Central memory CD4-positive, alpha-beta T cell (primary cell): ENCODE measurements around the gene TMEM190.

Experiments
- DNase-seq: peaks from one replicate; pipeline ENCODE4 v3.0.0; 2022

The TMEM190 gene

DNA sequence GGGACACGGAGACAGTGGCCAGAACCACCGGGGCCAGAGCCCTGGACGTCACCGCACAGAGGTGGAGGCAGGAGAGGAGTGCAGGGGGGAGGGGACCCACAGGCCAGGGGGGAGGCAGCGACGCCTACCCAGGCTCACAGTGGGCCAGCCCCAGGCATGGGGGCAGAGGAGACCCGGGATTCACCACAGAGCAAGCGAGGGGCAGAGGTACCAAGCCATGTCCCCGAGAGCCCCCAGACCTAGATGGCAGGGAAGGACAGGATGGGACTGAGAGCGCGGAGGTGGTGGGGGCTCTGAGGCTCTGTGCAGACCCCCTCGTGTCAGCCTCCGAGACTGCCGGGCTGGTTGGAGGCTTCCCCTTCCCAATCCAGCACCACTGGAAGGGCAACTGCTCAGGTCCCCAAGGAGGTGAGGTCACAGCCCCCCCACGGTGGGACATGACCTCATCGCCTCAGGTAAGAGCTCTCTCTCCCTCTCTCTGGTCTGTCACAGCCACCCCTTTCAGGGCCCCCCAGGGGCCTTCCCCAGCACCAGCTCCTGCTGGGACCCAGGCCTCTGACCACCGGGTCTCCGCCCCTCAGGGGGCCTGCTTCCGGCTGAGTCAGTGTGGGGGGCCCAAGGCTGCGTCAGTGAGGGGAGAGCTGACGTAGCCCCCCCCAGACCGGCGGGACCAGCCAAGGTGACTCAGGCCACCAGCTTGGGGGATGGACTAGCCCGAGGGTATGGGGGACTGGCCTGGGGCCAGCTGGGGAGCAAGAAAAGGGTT, 4.1 kb upstream of the TMEM190 start:
- DNase-seq, result no peak

DNA sequence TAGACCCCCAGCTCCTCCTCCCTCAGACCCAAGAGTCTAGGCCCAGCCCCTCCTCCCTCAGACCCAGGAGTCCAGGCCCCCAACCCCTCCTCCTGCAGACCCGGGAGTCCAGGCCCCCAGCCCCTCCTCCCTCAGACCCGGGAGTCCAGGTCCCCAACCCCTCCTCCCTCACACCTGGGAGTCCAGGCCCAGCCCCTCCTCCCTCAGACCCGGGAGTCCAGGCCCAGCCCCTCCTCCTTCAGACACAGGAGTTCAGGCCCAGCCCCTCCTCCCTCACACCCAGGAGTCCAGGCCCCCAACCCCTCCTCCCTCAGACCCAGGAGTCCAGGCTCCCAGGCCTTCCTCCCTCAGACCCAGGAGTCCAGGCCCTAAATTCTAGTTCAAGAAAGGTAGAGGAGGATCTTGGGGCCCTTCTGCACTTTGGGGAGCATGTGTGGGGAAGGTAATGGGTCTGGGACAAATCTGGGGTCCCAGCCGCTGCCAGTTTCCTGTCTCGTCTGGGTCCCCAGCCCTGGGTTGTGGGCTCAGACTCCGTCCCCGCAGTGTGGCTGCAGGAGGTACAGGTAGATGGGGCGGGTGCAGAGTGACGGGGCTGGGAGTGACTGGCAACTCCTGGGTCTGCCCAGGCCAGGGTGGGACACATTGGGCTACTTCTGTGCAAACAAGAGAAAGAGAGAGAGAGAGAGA, 3.2 kb upstream of the TMEM190 start:
- no peak for DNase-seq

- DNase-seq, result no peak
These were observed 2.5 kb upstream of the TMEM190 start for GRCh38 chr19:55373993-55374757.

DNA sequence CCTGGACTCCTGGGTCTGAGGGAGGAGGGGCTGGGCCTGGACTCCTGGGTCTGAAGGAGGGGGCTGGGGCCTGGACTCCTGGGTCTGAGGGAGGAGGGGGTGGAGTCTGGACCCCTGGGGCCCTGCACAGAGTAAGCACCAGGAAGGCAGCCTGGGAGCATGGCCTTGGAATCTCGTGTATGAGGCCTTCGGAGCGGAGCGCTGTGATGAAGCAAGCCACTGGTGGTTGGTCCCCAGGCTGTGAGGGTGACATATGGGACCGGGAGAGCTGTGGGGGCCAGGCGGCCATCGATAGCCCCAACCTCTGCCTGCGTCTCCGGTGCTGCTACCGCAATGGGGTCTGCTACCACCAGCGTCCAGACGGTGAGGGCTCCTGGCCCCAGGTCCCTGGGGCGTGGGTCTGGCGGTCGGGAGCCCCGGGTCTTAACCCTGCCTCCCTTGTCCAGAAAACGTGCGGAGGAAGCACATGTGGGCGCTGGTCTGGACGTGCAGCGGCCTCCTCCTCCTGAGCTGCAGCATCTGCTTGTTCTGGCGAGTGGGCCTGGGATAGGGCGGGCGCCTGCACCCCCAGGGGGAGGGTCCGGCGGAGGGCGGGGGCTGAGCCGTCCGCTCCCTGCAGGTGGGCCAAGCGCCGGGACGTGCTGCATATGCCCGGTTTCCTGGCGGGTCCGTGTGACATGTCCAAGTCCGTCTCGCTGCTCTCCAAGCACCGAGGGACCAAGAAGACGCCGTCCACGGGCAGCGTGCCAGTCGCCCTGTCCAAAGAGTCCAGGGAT, 918 bp downstream of the TMEM190 start:
- no peak for DNase-seq

- no peak for DNase-seq
These were observed 2.5 kb downstream of the TMEM190 start for GRCh38 chr19:55379174-55379573.

- no peak for DNase-seq
These were observed 5.4 kb downstream of the TMEM190 start for GRCh38 chr19:55382013-55382412.

- no peak for DNase-seq
These were observed 6.0 kb downstream of the TMEM190 start for GRCh38 chr19:55382522-55383054.

- peak; percentile 34 for DNase-seq
These were observed 6.9 kb downstream of the TMEM190 start for GRCh38 chr19:55383279-55384130.

- peak; percentile 33 for DNase-seq
These were observed 7.7 kb downstream of the TMEM190 start, which contains the start of gene TMEM238 for GRCh38 chr19:55384131-55384919. TSS of gene TMEM238 (minus strand) at chr19:55384292. CDS start at chr19:55384259, 33 bp downstream.

- peak; percentile 96 for DNase-seq
These were observed 8.5 kb downstream of the TMEM190 start for GRCh38 chr19:55384920-55385723.

- peak; percentile 99 for DNase-seq
These were observed 9.3 kb downstream of the TMEM190 start, which contains the start of gene RPL28 for GRCh38 chr19:55385724-55386492. TSS of gene RPL28 (plus strand) at chr19:55385932. CDS start at chr19:55386358, 426 bp downstream.

DNA sequence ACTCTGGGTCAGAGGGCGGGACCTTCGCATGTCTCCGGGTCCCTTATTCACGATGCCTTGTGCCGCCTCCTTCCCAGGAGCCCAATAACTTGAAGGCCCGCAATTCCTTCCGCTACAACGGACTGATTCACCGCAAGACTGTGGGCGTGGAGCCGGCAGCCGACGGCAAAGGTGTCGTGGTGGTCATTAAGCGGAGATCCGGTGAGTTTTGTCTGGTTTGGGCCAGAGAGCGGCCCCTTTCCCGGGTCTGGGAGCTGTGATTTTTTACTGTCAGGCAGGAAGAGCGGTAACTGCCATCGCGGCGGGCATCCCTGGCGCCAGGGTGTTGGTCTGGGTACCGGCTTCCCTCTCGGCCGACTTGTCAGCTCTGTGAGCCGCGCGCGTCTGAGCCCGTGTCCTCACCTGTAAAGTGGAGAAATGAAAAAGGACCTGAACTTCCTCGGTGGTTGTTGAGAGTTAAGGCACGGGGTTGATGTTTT, 9.9 kb downstream of the TMEM190 start:
- no peak for DNase-seq

- no peak for DNase-seq
These were observed 11.3 kb downstream of the TMEM190 start for GRCh38 chr19:55387736-55388497.

GRCh38 chr19:55389386-55390317, 13.0 kb downstream of the TMEM190 start:
- DNase-seq, result no peak

DNA sequence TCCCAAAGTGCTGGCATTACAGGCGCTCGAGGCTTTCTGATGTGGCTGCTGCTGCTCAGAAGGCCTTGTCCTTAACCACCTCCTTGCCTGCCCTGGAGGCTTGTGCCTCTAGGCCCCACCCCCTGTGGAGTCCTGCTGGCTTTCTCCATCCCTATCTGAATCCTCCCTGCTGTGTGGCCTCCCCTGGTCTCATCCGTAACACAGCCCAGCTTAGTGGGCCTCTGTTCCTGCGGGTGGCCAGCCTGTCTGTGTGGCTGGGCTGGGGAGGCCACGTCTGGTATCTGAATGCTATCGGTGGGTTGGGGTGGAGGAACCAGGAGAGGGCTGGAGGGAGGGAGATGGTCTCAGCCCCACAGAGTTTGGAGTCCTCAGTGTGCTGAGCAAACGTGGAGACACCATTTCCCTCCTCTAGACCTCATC, 13.8 kb downstream of the TMEM190 start:
- DNase-seq, result no peak

DNA sequence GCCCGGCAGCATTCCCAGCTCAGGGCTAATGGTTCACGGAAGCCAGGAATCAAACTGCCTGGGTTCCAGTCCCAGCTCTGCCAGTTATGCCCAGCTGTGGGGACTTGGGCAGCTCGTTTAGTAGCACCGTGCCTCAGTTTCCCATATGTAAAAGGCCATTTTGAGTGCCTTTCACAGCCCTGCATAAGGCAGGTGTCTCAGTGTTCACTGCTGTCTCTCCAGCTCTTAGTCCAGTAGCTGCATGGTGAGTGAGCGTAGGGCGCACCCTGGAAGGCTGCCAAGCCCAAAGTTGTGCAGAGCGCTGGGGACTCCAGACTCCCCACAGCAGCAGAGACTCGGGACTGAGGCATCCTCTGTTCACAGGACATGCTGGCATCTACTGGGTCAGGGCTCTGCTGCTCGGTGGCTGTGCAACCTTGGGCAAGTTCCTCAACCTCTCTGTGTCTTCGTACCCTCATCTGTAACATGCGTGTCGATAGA, 14.6 kb downstream of the TMEM190 start:
- DNase-seq, result no peak
